Measurements from ENCODE around the gene KRTAP2-3.

The KRTAP2-3 gene

GRCh38 chr17:41026715-41027471 lies 33.0 kb downstream of the KRTAP2-3 start, which contains the start of gene KRTAP1-5:
KRTAP1-5 (minus strand) TSS chr17:41027208; CDS start chr17:41027155, 53 bp downstream.
- DNase-seq = no peak
- no peak within 1 kb of the TSS for H3K27ac Mint-ChIP-seq
- peaks cover 7% of the 10 kb centered on the region for H3K27me3 Mint-ChIP-seq
- CTCF ChIA-PET = no interaction called here
- H3K36me3 Mint-ChIP-seq = no peaks in the 10 kb centered on the region
- H3K4me3 Mint-ChIP-seq = no peak within 1 kb of the TSS
- no peaks in the 10 kb centered on the region for H3K4me1 Mint-ChIP-seq
- H3K9me3 Mint-ChIP-seq = no peaks in the 10 kb centered on the region

- no peak for DNase-seq
- Mint-ChIP-seq H3K36me3 (no peaks in the 10 kb centered on the region), H3K27me3 (peaks cover 5% of the 10 kb centered on the region), H3K4me1 (no peaks in the 10 kb centered on the region), H3K27ac (no peak overlapping the region), H3K4me3 (no peak overlapping the region), H3K9me3 (no peaks in the 10 kb centered on the region)
- CTCF ChIA-PET = no interaction called here
Observed at GRCh38 chr17:41024697-41025096, 35.2 kb downstream of the KRTAP2-3 start.

- CTCF ChIA-PET = no interaction called here
- DNase-seq = no peak
- no peaks in the 10 kb centered on the region for H3K27me3 Mint-ChIP-seq
- H3K27ac Mint-ChIP-seq = no peak overlapping the region
- no peaks in the 10 kb centered on the region for H3K36me3 Mint-ChIP-seq
- H3K4me1 Mint-ChIP-seq = no peaks in the 10 kb centered on the region
- no peak overlapping the region for H3K4me3 Mint-ChIP-seq
- H3K9me3 Mint-ChIP-seq = no peaks in the 10 kb centered on the region
Observed at GRCh38 chr17:41020336-41020735, 39.6 kb downstream of the KRTAP2-3 start.

- Mint-ChIP-seq H3K4me3 (no peak overlapping the region), H3K9me3 (no peaks in the 10 kb centered on the region), H3K4me1 (no peaks in the 10 kb centered on the region), H3K36me3 (no peaks in the 10 kb centered on the region), H3K27me3 (no peaks in the 10 kb centered on the region), H3K27ac (no peak overlapping the region)
- CTCF ChIA-PET = no interaction called here
- no peak for DNase-seq
Observed at GRCh38 chr17:41019415-41019814, 40.5 kb downstream of the KRTAP2-3 start.

GRCh38 chr17:41018541-41018940 lies 41.4 kb downstream of the KRTAP2-3 start:
- no peaks in the 10 kb centered on the region for H3K27me3 Mint-ChIP-seq
- H3K36me3 Mint-ChIP-seq = no peaks in the 10 kb centered on the region
- H3K27ac Mint-ChIP-seq = no peak overlapping the region
- H3K4me3 Mint-ChIP-seq = no peak overlapping the region
- CTCF ChIA-PET = no interaction called here
- no peaks in the 10 kb centered on the region for H3K4me1 Mint-ChIP-seq
- H3K9me3 Mint-ChIP-seq = no peaks in the 10 kb centered on the region
- no peak for DNase-seq

- Mint-ChIP-seq H3K27ac (no peak overlapping the region), H3K36me3 (no peaks in the 10 kb centered on the region), H3K27me3 (peaks cover 4% of the 10 kb centered on the region), H3K4me3 (no peak overlapping the region), H3K9me3 (no peaks in the 10 kb centered on the region), H3K4me1 (no peaks in the 10 kb centered on the region)
- CTCF ChIA-PET = no interaction called here
- DNase-seq = no peak
Observed at GRCh38 chr17:41016578-41017215, 43.2 kb downstream of the KRTAP2-3 start.

GRCh38 chr17:41015454-41015853 lies 44.5 kb downstream of the KRTAP2-3 start:
- Mint-ChIP-seq H3K9me3 (no peaks in the 10 kb centered on the region), H3K4me3 (no peak overlapping the region), H3K36me3 (no peaks in the 10 kb centered on the region), H3K27ac (no peak overlapping the region), H3K27me3 (peaks cover 4% of the 10 kb centered on the region), H3K4me1 (no peaks in the 10 kb centered on the region)
- CTCF ChIA-PET = no interaction called here
- no peak for DNase-seq

- CTCF ChIA-PET = no interaction called here
- peaks cover 4% of the 10 kb centered on the region for H3K27me3 Mint-ChIP-seq
- H3K4me3 Mint-ChIP-seq = no peak overlapping the region
- no peaks in the 10 kb centered on the region for H3K36me3 Mint-ChIP-seq
- H3K9me3 Mint-ChIP-seq = no peaks in the 10 kb centered on the region
- DNase-seq = no peak
- H3K27ac Mint-ChIP-seq = no peak overlapping the region
- no peaks in the 10 kb centered on the region for H3K4me1 Mint-ChIP-seq
Observed at GRCh38 chr17:41013606-41014005, 46.3 kb downstream of the KRTAP2-3 start.

GRCh38 chr17:41013181-41013580 lies 46.7 kb downstream of the KRTAP2-3 start:
- CTCF ChIA-PET = no interaction called here
- Mint-ChIP-seq H3K27me3 (peaks cover 4% of the 10 kb centered on the region), H3K9me3 (no peaks in the 10 kb centered on the region), H3K4me1 (no peaks in the 10 kb centered on the region), H3K36me3 (no peaks in the 10 kb centered on the region), H3K4me3 (no peak overlapping the region), H3K27ac (no peak overlapping the region)
- DNase-seq = no peak

GRCh38 chr17:41012326-41013120 lies 47.4 kb downstream of the KRTAP2-3 start:
- Mint-ChIP-seq H3K36me3 (no peaks in the 10 kb centered on the region), H3K27me3 (peaks cover 4% of the 10 kb centered on the region), H3K4me1 (no peaks in the 10 kb centered on the region), H3K4me3 (no peak overlapping the region), H3K27ac (no peak overlapping the region), H3K9me3 (no peaks in the 10 kb centered on the region)
- CTCF ChIA-PET = no interaction called here
- DNase-seq = no peak

- Mint-ChIP-seq H3K27ac (no peak overlapping the region), H3K36me3 (no peaks in the 10 kb centered on the region), H3K27me3 (peaks cover 4% of the 10 kb centered on the region), H3K9me3 (no peaks in the 10 kb centered on the region), H3K4me1 (no peaks in the 10 kb centered on the region), H3K4me3 (no peak overlapping the region)
- DNase-seq = no peak
- CTCF ChIA-PET = no interaction called here
Observed at GRCh38 chr17:41010441-41010840, 49.5 kb downstream of the KRTAP2-3 start.

- CTCF ChIA-PET = no interaction called here
- no peak for DNase-seq
- no peak overlapping the region for H3K27ac Mint-ChIP-seq
- H3K36me3 Mint-ChIP-seq = no peaks in the 10 kb centered on the region
- peaks cover 4% of the 10 kb centered on the region for H3K27me3 Mint-ChIP-seq
- H3K4me3 Mint-ChIP-seq = no peak overlapping the region
- no peaks in the 10 kb centered on the region for H3K4me1 Mint-ChIP-seq
- no peaks in the 10 kb centered on the region for H3K9me3 Mint-ChIP-seq
Observed at GRCh38 chr17:41009936-41010335, 50.0 kb downstream of the KRTAP2-3 start.

GRCh38 chr17:41009301-41009760 lies 50.6 kb downstream of the KRTAP2-3 start:
- CTCF ChIA-PET = no interaction called here
- no peak for DNase-seq
- Mint-ChIP-seq H3K9me3 (no peaks in the 10 kb centered on the region), H3K4me3 (no peak overlapping the region), H3K27me3 (peaks cover 7% of the 10 kb centered on the region), H3K27ac (no peak overlapping the region), H3K4me1 (no peaks in the 10 kb centered on the region), H3K36me3 (no peaks in the 10 kb centered on the region)
